Renal cortex interstitium (tissue), 11 donors: ENCODE results near the gene DEPDC1B. TPM values are rescaled to one million over a fixed set of nuclear protein-coding genes. Genes with fewer than 3 reads are reported as not detected.
"Not testable (repeated sequence)": the region's sequence is repeated elsewhere in the genome, so short reads cannot be mapped to it uniquely, and the experiment has no call there.

ENCODE experiments used
- DNase-seq, 11 donors: peaks; one replicate each; pipeline ENCODE4 v3.0.0-alpha.2; 2013; ENCODE audit warnings: low read depth in 9 of 11, low spot score in 4 of 11; ENCODE audit errors: extremely low read depth in 1 of 11
- polyA plus RNA-seq, 3 donors: library from polyadenylated mRNA; unstranded; fragments of 120-200 nt; gene quantifications; one replicate each; pipeline ENCODE4 v1.2.1, GENCODE V29; 2013; ENCODE audit not compliant: insufficient read length in 3 of 3

Gene DEPDC1B
- polyA plus RNA-seq, 3 donors: 25.6 to 32.0 (median 26.9) TPM

- no peak for DNase-seq
Measured at GRCh38 chr5:60613826-60614225, 86.1 kb downstream of the DEPDC1B start.

- no peak for DNase-seq
Measured at GRCh38 chr5:60611099-60611740, 88.7 kb downstream of the DEPDC1B start.

GRCh38 chr5:60604771-60605170 lies 95.2 kb downstream of the DEPDC1B start:
- no peak for DNase-seq

GRCh38 chr5:60598424-60598823 lies 101.5 kb downstream of the DEPDC1B start:
- DNase-seq: no peak

- DNase-seq: no peak
Measured at GRCh38 chr5:60597572-60598320, 102.2 kb downstream of the DEPDC1B start.

- DNase-seq: no peak
Measured at GRCh38 chr5:60594715-60595477, 105.1 kb downstream of the DEPDC1B start.

GRCh38 chr5:60590172-60590571 lies 109.8 kb downstream of the DEPDC1B start:
- DNase-seq: no peak

- DNase-seq: not testable (repeated sequence)
Measured at GRCh38 chr5:60587312-60587711, 112.7 kb downstream of the DEPDC1B start.

GRCh38 chr5:60586307-60586901 lies 113.6 kb downstream of the DEPDC1B start:
- peak in 2 of 11 donors; percentile 23 to 25 for DNase-seq

GRCh38 chr5:60585618-60586017 lies 114.3 kb downstream of the DEPDC1B start:
- DNase-seq: no peak

GRCh38 chr5:60584304-60584703 lies 115.7 kb downstream of the DEPDC1B start:
- no peak for DNase-seq

- no peak for DNase-seq
Measured at GRCh38 chr5:60583616-60584015, 116.3 kb downstream of the DEPDC1B start.

- DNase-seq: no peak
Measured at GRCh38 chr5:60578315-60578714, 121.7 kb downstream of the DEPDC1B start.

- no peak for DNase-seq
Measured at GRCh38 chr5:60577116-60577515, 122.8 kb downstream of the DEPDC1B start.

- no peak for DNase-seq
Measured at GRCh38 chr5:60576425-60576824, 123.5 kb downstream of the DEPDC1B start.

- no peak for DNase-seq
Measured at GRCh38 chr5:60568646-60569045, 131.3 kb downstream of the DEPDC1B start.

- no peak for DNase-seq
Measured at GRCh38 chr5:60563696-60564324, 136.2 kb downstream of the DEPDC1B start.

GRCh38 chr5:60553291-60553690 lies 146.7 kb downstream of the DEPDC1B start:
- DNase-seq: not testable (repeated sequence)

- DNase-seq: no peak
Measured at GRCh38 chr5:60551829-60552228, 148.1 kb downstream of the DEPDC1B start.
